PC-3 (cell line): ENCODE data around the gene RABGAP1L. TPM values are rescaled to one million over a fixed set of nuclear protein-coding genes. Genes with fewer than 3 reads are reported as not detected.

Experiments used
- ATAC-seq: fragments of 200-7000 bp; cut with Tn5 transposase; 2 replicates; pipeline ENCODE4 v1.9.1; 2020; ENCODE audit warnings: mild to moderate bottlenecking, moderate library complexity
- BruUV-seq: library from RNA; stranded (reverse); fragments of 400-500 nt; replicated peaks from 2 replicates; lab custom pipeline; 2021; lab: Mats Ljungman, UMichigan
- CTCF ChIA-PET: fragments of 300-600 bp; sonication (Branson Sonifier 250); formaldehyde crosslinking; loops from one replicate; lab custom pipeline; 2022; ENCODE audit warnings: antibody characterized with exemption; lab: Charles Lee
- POLR2A ChIA-PET: fragments of 300-600 bp; sonication (Branson Sonifier 250); formaldehyde crosslinking; loops from one replicate; lab custom pipeline; 2022; ENCODE audit warnings: antibody characterized with exemption; ENCODE audit not compliant: unreplicated experiment; lab: Charles Lee
- DNase-seq: peaks from one replicate; pipeline ENCODE4 v3.0.0-alpha.2; 2015
- H2AFZ ChIP-seq: fragments of 300-600 bp; sonication (generic); 2 replicates; pipeline ENCODE4 v1.6.0; 2016; ENCODE audit warnings: antibody characterized with exemption, low read length
- H3F3A ChIP-seq: fragments of 300-600 bp; sonication (generic); one replicate; pipeline ENCODE4 v1.6.0; 2017; ENCODE audit warnings: antibody characterized with exemption, low read length, control low read depth, mild to moderate bottlenecking; ENCODE audit not compliant: unreplicated experiment
- H3K27ac ChIP-seq: fragments of 300-600 bp; sonication (generic); 2 replicates; pipeline ENCODE4 v1.5.1; 2016; ENCODE audit warnings: mild to moderate bottlenecking, low read length
- H3K27me3 ChIP-seq: fragments of 300-600 bp; sonication (generic); 2 replicates; pipeline ENCODE4 v1.6.1; 2016; ENCODE audit warnings: low read length, mixed read lengths
- H3K36me3 ChIP-seq: fragments of 300-600 bp; sonication (generic); 2 replicates; pipeline ENCODE4 v1.6.1; 2016; ENCODE audit warnings: low read depth, mixed run types, low read length, mixed read lengths
- H3K4me1 ChIP-seq: fragments of 300-600 bp; sonication (generic); 2 replicates; pipeline ENCODE4 v1.5.1; 2016; ENCODE audit warnings: low read length; ENCODE audit not compliant: insufficient read depth
- H3K4me2 ChIP-seq: fragments of 300-600 bp; sonication (generic); 2 replicates; pipeline ENCODE4 v1.6.0; 2016; ENCODE audit warnings: low read length
- H3K4me3 ChIP-seq: fragments of 300-600 bp; sonication (generic); 2 replicates; pipeline ENCODE4 v1.5.1; 2016; ENCODE audit warnings: mild to moderate bottlenecking, low read length, mixed read lengths
- H3K79me2 ChIP-seq: fragments of 300-600 bp; sonication (generic); 2 replicates; pipeline ENCODE4 v1.6.1; 2017; ENCODE audit warnings: low read length, mixed read lengths
- H3K9ac ChIP-seq: fragments of 300-600 bp; sonication (generic); 2 replicates; pipeline ENCODE4 v1.6.0; 2016; ENCODE audit warnings: mild to moderate bottlenecking, low read length
- H3K9me2 ChIP-seq: fragments of 300-600 bp; sonication (generic); replicated peaks from 2 replicates; pipeline ENCODE4 v1.6.1; 2016; ENCODE audit warnings: mixed run types, low read length, mixed read lengths
- H3K9me3 ChIP-seq: fragments of 300-600 bp; sonication (generic); 2 replicates; pipeline ENCODE4 v1.6.1; 2016; ENCODE audit warnings: low read length, mixed read lengths
- H4K20me1 ChIP-seq: fragments of 300-600 bp; sonication (generic); 2 replicates; pipeline ENCODE4 v1.6.1; 2016; ENCODE audit warnings: low read length, mixed read lengths
- CTCF ChIP-seq: fragments of 300-600 bp; sonication (generic); conservative IDR thresholded peaks from 2 replicates; pipeline ENCODE4 v1.5.1; 2017; ENCODE audit warnings: antibody characterized with exemption, low read depth, mild to moderate bottlenecking, low read length
- EZH2 ChIP-seq: fragments of 300-600 bp; sonication (generic); IDR thresholded peaks from one replicate; pipeline ENCODE4 v1.6.1; 2017; ENCODE audit warnings: antibody characterized with exemption, mild to moderate bottlenecking, low read length; ENCODE audit not compliant: unreplicated experiment
- EZH2phosphoT487 ChIP-seq: fragments of 300-600 bp; sonication (generic); IDR thresholded peaks from 2 replicates; pipeline ENCODE4 v1.6.1; 2018; ENCODE audit warnings: mild to moderate bottlenecking, antibody characterized with exemption, low read length, borderline replicate concordance
- intact Hi-C: fragments of 100-400 bp; cut with micrococcal nuclease; formaldehyde crosslinking; loops from 2 replicates; pipeline ENCODE4 v1.9.0; 2023
- total RNA-seq: library from RNA; depleted of rRNA; stranded (reverse); fragments of >200 nt; gene quantifications from 2 replicates; pipeline ENCODE4 v1.2.3, GENCODE V29; 2014

RABGAP1L gene
- total RNA-seq, 1 experiment from 2014 or later, result 24.4 TPM

- ChIA-PET CTCF (no interaction called here), POLR2A (no interaction called here)
- no peaks in the 10 kb centered on the region for H3K9me3 ChIP-seq
- H3K9ac ChIP-seq, result no peak overlapping the region
- H3K79me2 ChIP-seq, result peaks cover 23% of the 10 kb centered on the region
- TF ChIP-seq EZH2phosphoT487 (no peak), EZH2 (no peak), CTCF (no peak)
- H3K27me3 ChIP-seq, result no peaks in the 10 kb centered on the region
- no peaks in the 10 kb centered on the region for H3K9me2 ChIP-seq
- H2AFZ ChIP-seq, result no peak overlapping the region
- no peak overlapping the region for H3K4me3 ChIP-seq
- no peaks in the 10 kb centered on the region for H4K20me1 ChIP-seq
- H3K4me2 ChIP-seq, result no peak overlapping the region
- DNase-seq (no peak), ATAC-seq (no peak)
- no TSS peak for BruUV-seq
- no peak overlapping the region for H3K27ac ChIP-seq
- intact Hi-C loops, result loop anchor here (5.0 kb wide), 1 partner anchor 55 kb away; no protein-coding TSS in a partner anchor
- no peaks in the 10 kb centered on the region for H3K36me3 ChIP-seq
- H3K4me1 ChIP-seq, result peaks cover 11% of the 10 kb centered on the region
- no peaks in the 10 kb centered on the region for H3F3A ChIP-seq
These were observed 2.5 kb downstream of the RABGAP1L start for GRCh38 chr1:174161813-174162212.

DNA sequence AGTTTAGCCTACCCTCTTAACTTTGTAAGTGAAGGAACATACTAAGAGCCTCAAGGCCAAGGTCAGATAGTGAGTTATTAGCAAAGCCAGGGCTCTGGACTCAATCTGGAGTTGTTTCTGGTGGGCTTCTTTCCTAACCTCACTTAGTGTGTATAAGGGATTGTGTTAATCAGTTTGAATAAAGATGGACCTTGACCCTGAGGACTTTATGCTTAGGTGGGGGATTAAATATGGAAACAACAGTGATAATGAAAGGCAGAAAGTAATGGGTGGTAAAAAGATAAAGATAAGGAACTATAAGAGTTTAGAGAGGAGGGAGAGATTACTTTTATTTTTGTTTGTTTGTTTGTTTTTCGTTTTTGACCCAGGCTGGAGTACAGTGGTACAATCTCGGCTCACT is 5.5 kb downstream of the RABGAP1L start:
- Histone ChIP-seq H3F3A (no peaks in the 10 kb centered on the region), H2AFZ (no peak overlapping the region), H3K4me1 (0 out of 2 replicates have a peak, but pooled peaks cover 7% of the 10 kb centered on the region), H3K4me3 (no peak overlapping the region), H3K27me3 (no peaks in the 10 kb centered on the region), H3K79me2 (peaks cover 23% of the 10 kb centered on the region), H3K4me2 (no peak overlapping the region), H3K27ac (no peak overlapping the region), H3K9me2 (no peaks in the 10 kb centered on the region), H4K20me1 (no peaks in the 10 kb centered on the region), H3K36me3 (no peaks in the 10 kb centered on the region), H3K9me3 (no peaks in the 10 kb centered on the region), H3K9ac (no peak overlapping the region)
- TF ChIP-seq CTCF, result no peak
- TF ChIP-seq EZH2, result no peak
- no peak for TF ChIP-seq EZH2phosphoT487
- BruUV-seq, result no TSS peak
- ATAC-seq, result no peak
- intact Hi-C loops, result loop anchor here (5.0 kb wide), 1 partner anchor 52 kb away; no protein-coding TSS in a partner anchor
- DNase-seq, result no peak
- ChIA-PET CTCF (no interaction called here), POLR2A (no interaction called here)

DNA sequence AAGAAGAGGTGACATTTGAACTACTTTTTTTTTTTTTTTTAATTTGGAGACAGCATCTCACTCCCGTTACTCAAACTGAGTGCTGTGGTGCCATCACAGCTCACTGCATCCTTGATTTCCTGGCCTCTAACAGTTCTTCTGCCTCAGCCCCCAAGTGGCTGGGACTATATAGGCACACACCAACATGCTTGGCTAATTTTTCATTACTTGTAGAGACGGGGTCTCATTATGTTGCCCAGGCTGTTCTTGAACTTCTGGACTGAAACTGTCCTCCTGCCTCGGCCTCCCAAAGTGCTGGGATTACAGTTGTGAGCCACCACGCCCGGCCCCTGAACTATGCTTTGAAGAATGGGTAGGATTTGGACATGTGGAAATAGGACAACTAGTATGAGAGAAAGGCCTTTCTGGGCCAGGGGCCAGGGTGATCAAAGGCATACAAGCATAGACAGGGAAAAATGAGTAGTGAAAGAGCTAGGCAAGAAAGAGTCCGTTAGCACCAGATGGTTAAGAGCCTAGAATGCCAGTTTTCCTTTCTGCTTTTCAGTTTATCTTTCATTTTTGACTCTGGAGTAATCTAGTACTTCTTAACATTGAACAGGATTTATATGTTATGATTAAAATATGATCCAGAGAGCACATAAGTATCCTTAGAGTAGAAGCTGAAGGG is 6.3 kb downstream of the RABGAP1L start:
- Histone ChIP-seq H4K20me1 (no peaks in the 10 kb centered on the region), H3K27ac (no peak overlapping the region), H2AFZ (no peak overlapping the region), H3K9me2 (no peaks in the 10 kb centered on the region), H3K79me2 (peaks cover 16% of the 10 kb centered on the region), H3K36me3 (no peaks in the 10 kb centered on the region), H3K9me3 (no peaks in the 10 kb centered on the region), H3K9ac (no peak overlapping the region), H3K27me3 (no peaks in the 10 kb centered on the region), H3K4me3 (no peak overlapping the region), H3K4me2 (no peak overlapping the region), H3F3A (no peaks in the 10 kb centered on the region), H3K4me1 (0 out of 2 replicates have a peak, but pooled peaks cover 3% of the 10 kb centered on the region)
- intact Hi-C loops, result no loop called here
- no TSS peak for BruUV-seq
- TF ChIP-seq EZH2phosphoT487 (no peak), EZH2 (no peak), CTCF (no peak)
- POLR2A ChIA-PET, result interaction anchor here (0.6 kb wide), 1 partner anchor 540 kb away, joined by 4 read pairs; no protein-coding TSS in a partner anchor
- CTCF ChIA-PET, result no interaction called here
- no peak for ATAC-seq
- no peak for DNase-seq
